Endothelial cell of umbilical vein (primary cell): ENCODE measurements around the gene PARVA. TPM values are rescaled to one million over a fixed set of nuclear protein-coding genes. Genes with fewer than 3 reads are reported as not detected.

Experiments used
- BruUV-seq: library from RNA; stranded (reverse); fragments of 400-500 nt; replicated peaks from 2 replicates; lab custom pipeline; 2021; lab: Mats Ljungman, UMichigan
- CTCF ChIA-PET: fragments of 300-600, 350-600 bp; sonication (Branson Sonifier 250); formaldehyde crosslinking; loops from one replicate; lab custom pipeline; 2021; ENCODE audit warnings: antibody characterized with exemption, inconsistent platforms; lab: Charles Lee
- POLR2A ChIA-PET: fragments of 300-600, 350-600 bp; sonication (Branson Sonifier 250); formaldehyde crosslinking; loops from one replicate; lab custom pipeline; 2021; ENCODE audit warnings: antibody characterized with exemption, inconsistent platforms; lab: Charles Lee
- DNase-seq: peaks from one replicate; pipeline ENCODE4 v3.0.0-alpha.2; 2011; ENCODE audit warnings: low read depth, low spot score
- FAIRE-seq: peaks from 2 replicates; lab custom pipeline; 2011; peaks lifted over from hg19 to GRCh38; lab: Jason Lieb, UNC
- H2AFZ ChIP-seq: 2 replicates; pipeline ENCODE4 v1.6.0; 2012; ENCODE audit warnings: low read depth, low read length, control low read depth, inconsistent platforms
- H3K27ac ChIP-seq: 2 replicates; pipeline ENCODE4 v1.5.1; 2011; ENCODE audit warnings: low read depth, mild to moderate bottlenecking, control low read depth, low read length, moderate library complexity; ENCODE audit not compliant: insufficient read depth
- H3K27me3 ChIP-seq, 2 experiments: 2 replicates each; pipeline versions ENCODE4 v1.6.0 to v1.6.1; 2011; ENCODE audit warnings: low read length in 2 of 2, mixed read lengths in 1 of 2; ENCODE audit not compliant: control insufficient read depth in 2 of 2, insufficient read depth in 2 of 2
- H3K36me3 ChIP-seq, 2 experiments: 2 replicates in 1 of 2; 3 replicates in 1 of 2; pipeline ENCODE4 v1.5.1; 2011; ENCODE audit warnings: low read length in 2 of 2, mild to moderate bottlenecking in 1 of 2, moderate library complexity in 1 of 2; ENCODE audit not compliant: control insufficient read depth in 2 of 2, insufficient read depth in 2 of 2; ENCODE audit errors: extremely low read depth in 1 of 2
- H3K4me1 ChIP-seq: 3 replicates; pipeline ENCODE4 v1.5.1; 2011; ENCODE audit warnings: mild to moderate bottlenecking, low read length; ENCODE audit not compliant: control insufficient read depth, insufficient read depth; ENCODE audit errors: extremely low read depth
- H3K4me2 ChIP-seq: 2 replicates; pipeline ENCODE4 v1.6.1; 2011; ENCODE audit warnings: low read length, control low read depth, mixed read lengths; ENCODE audit not compliant: insufficient read depth
- H3K4me3 ChIP-seq, 3 experiments: fragments of 200-600 bp in 1 of 3; sonication (generic), shearing (Covaris generic) in 1 of 3; replicated peaks in 1 of 3; 2 replicates each; pipeline ENCODE4 v1.5.1; 2011 to 2016; ENCODE audit warnings: control low read depth in 3 of 3, low read length in 3 of 3, mild to moderate bottlenecking in 2 of 3, inconsistent platforms in 1 of 3, low read depth in 1 of 3, moderate library complexity in 1 of 3; ENCODE audit not compliant: insufficient read depth in 1 of 3
- H3K79me2 ChIP-seq: 2 replicates; pipeline ENCODE4 v1.6.0; 2012; ENCODE audit warnings: low read length, inconsistent platforms; ENCODE audit not compliant: control insufficient read depth, insufficient read depth
- H3K9ac ChIP-seq: replicated peaks from 2 replicates; pipeline ENCODE3; 2011; ENCODE audit warnings: low read length, control low read depth; ENCODE audit not compliant: insufficient read depth; ENCODE audit errors: extremely low read depth
- H3K9me1 ChIP-seq: replicated peaks from 3 replicates; pipeline ENCODE4 v1.6.0; 2011; ENCODE audit warnings: mild to moderate bottlenecking, low read length; ENCODE audit not compliant: control insufficient read depth, insufficient read depth; ENCODE audit errors: extremely low read depth
- H3K9me3 ChIP-seq: replicated peaks from 2 replicates; pipeline ENCODE4 v1.5.1; 2012; ENCODE audit warnings: low read length, inconsistent platforms; ENCODE audit not compliant: control insufficient read depth, insufficient read depth
- H4K20me1 ChIP-seq: replicated peaks from 2 replicates; pipeline ENCODE3; 2011; ENCODE audit warnings: mild to moderate bottlenecking, low read length; ENCODE audit not compliant: control insufficient read depth, insufficient read depth; ENCODE audit errors: extremely low read depth
- EZH2 ChIP-seq: IDR thresholded peaks from 2 replicates; pipeline ENCODE4 v1.6.1; 2012; ENCODE audit warnings: borderline replicate concordance, low read depth, mild to moderate bottlenecking, moderate library complexity, low read length, inconsistent platforms; ENCODE audit not compliant: severe bottlenecking
- FOS ChIP-seq: IDR thresholded peaks from 2 replicates; pipeline ENCODE4 v1.6.1; 2011; ENCODE audit warnings: mild to moderate bottlenecking, low read length, moderate library complexity, borderline replicate concordance; ENCODE audit not compliant: insufficient read depth
- GATA2 ChIP-seq: IDR thresholded peaks from 2 replicates; pipeline ENCODE4 v1.7.0; 2011; ENCODE audit warnings: low read depth, mild to moderate bottlenecking, moderate library complexity, mixed read lengths, low read length; ENCODE audit not compliant: insufficient read length, insufficient read depth
- JUN ChIP-seq: IDR thresholded peaks from 2 replicates; pipeline ENCODE4 v1.6.1; 2011; ENCODE audit warnings: borderline replicate concordance, low read depth; ENCODE audit not compliant: insufficient read length, insufficient read depth
- MYC ChIP-seq: IDR thresholded peaks from one replicate; pipeline ENCODE4 v1.6.1; 2011; ENCODE audit warnings: mild to moderate bottlenecking, low read depth, low read length
- POLR2A ChIP-seq: IDR thresholded peaks from 2 replicates; pipeline ENCODE4 v1.6.1; 2012; ENCODE audit warnings: low read depth, mild to moderate bottlenecking, control low read depth, low read length
- POLR2AphosphoS5 ChIP-seq: IDR thresholded peaks from 2 replicates; pipeline ENCODE4 v1.6.1; 2012; ENCODE audit warnings: low read depth, mild to moderate bottlenecking, control low read depth, low read length, moderate library complexity; ENCODE audit not compliant: insufficient read depth
- dilution Hi-C: fragments of 300-500 bp; cut with MboI; formaldehyde crosslinking; loops from one replicate; pipeline ENCODE4 v1.15.0; 2019; ENCODE audit warnings: low sequenced_read_pairs; ENCODE audit not compliant: extremely low pct_ligation_motif_present
- intact Hi-C: fragments of 100-400 bp; cut with micrococcal nuclease; formaldehyde crosslinking; loops from one replicate; pipeline ENCODE4 v1.10.0; 2022
- polyA plus RNA-seq, 4 experiments: library from polyadenylated mRNA; depleted of rRNA in 3 of 4; stranded (reverse) in 3 of 4; unstranded in 1 of 4; fragments of >200 nt; gene quantifications; 2 replicates each; pipeline versions ENCODE4 v1.2.1 to v1.2.3, GENCODE V29; 2011 to 2012; ENCODE audit warnings: missing spikeins in 1 of 4
- total RNA-seq: library from RNA; stranded (reverse); gene quantifications from 2 replicates; pipeline ENCODE4 v1.2.3, GENCODE V29; 2021
- TF ChIP-seq, protein P1 (sequence below), 2 donors: IDR thresholded peaks; 1 replicate in 1 of 2; 2 replicates in 1 of 2; pipeline ENCODE4 v1.5.1; 2011; ENCODE audit warnings: low read length in 2 of 2, mild to moderate bottlenecking in 2 of 2, moderate library complexity in 2 of 2, control low read depth in 1 of 2, inconsistent platforms in 1 of 2, low read depth in 1 of 2; ENCODE audit not compliant: insufficient read depth in 1 of 2; ENCODE audit errors: extremely low read depth in 1 of 2
- TF ChIP-seq, protein P2 (sequence below): IDR thresholded peaks from 2 replicates; pipeline ENCODE4 v1.6.1; 2011; ENCODE audit not compliant: insufficient read depth, insufficient read length

The PARVA gene
- total and polyA plus RNA-seq, 2 donors (not counting 3 experiments of a cell fraction or from before 2014, with no cell fraction given), result 40.6 to 104 TPM

DNA sequence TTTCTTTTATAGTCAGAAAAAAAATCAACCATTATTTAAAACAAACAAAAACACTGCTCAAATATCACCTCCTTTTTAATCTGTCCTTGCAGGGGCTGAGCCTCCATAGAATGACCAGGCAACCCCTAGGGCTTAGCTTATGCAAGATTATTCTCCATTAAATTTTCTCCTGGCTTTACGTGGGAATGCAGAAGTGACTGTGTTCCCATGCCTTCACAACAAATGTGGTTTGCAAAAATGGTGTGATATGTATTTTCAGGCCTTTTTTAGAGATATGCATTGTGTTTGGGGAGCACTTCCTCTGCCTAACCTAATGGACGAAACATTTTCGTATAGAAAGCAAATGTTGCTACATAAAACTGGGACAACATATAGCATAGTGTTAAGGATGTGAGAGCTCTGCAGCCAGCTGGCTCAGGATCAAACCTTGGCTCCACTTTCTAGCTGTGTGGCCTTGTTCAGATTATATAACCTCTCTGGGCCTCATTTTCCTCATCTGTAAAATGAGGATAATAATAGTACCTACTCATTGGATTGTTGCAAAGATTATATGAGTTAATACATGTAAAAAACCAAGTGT is 82.6 kb downstream of the PARVA start:
- dilution Hi-C loops, result no loop called here
- Histone ChIP-seq H3K27ac (no peak overlapping the region), H3K9me1 (no peaks in the 10 kb centered on the region), H3K27me3 (no peaks in the 10 kb centered on the region), H3K36me3 (no peaks in the 10 kb centered on the region), H3K4me3 (no peak overlapping the region), H4K20me1 (peaks cover 3% of the 10 kb centered on the region), H2AFZ (no peak overlapping the region), H3K79me2 (peaks cover 53% of the 10 kb centered on the region), H3K4me2 (no peak overlapping the region), H3K9me3 (no peaks in the 10 kb centered on the region), H3K4me1 (peaks cover 9% of the 10 kb centered on the region), H3K9ac (no peak overlapping the region)
- DNase-seq, result no peak
- TF ChIP-seq POLR2A (no peak), EZH2 (no peak), FOS (no peak), POLR2AphosphoS5 (no peak), JUN (no peak), MYC (no peak), GATA2 (no peak)
- TF ChIP-seq, protein P1, sequence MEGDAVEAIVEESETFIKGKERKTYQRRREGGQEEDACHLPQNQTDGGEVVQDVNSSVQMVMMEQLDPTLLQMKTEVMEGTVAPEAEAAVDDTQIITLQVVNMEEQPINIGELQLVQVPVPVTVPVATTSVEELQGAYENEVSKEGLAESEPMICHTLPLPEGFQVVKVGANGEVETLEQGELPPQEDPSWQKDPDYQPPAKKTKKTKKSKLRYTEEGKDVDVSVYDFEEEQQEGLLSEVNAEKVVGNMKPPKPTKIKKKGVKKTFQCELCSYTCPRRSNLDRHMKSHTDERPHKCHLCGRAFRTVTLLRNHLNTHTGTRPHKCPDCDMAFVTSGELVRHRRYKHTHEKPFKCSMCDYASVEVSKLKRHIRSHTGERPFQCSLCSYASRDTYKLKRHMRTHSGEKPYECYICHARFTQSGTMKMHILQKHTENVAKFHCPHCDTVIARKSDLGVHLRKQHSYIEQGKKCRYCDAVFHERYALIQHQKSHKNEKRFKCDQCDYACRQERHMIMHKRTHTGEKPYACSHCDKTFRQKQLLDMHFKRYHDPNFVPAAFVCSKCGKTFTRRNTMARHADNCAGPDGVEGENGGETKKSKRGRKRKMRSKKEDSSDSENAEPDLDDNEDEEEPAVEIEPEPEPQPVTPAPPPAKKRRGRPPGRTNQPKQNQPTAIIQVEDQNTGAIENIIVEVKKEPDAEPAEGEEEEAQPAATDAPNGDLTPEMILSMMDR (IDR thresholded peaks at IDR 0.05; ENCODE audit: extremely low read depth in 1 of 2, insufficient read depth in 1 of 2, low read depth in 1 of 2, low read length in 2 of 2), result no peak
- TF ChIP-seq, protein P2, sequence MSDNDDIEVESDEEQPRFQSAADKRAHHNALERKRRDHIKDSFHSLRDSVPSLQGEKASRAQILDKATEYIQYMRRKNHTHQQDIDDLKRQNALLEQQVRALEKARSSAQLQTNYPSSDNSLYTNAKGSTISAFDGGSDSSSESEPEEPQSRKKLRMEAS, result no peak
- CTCF ChIA-PET, result no interaction called here
- no peak for FAIRE-seq
- POLR2A ChIA-PET, result no interaction called here
- no TSS peak for BruUV-seq
- intact Hi-C loops, result no loop called here
